ENCODE results near the gene SCUBE1. TPM values are rescaled to one million over a fixed set of nuclear protein-coding genes. Genes with fewer than 3 reads are reported as not detected.

Gene SCUBE1
- total RNA-seq, 4 donors from 2014 or later = 0.68 to 6.4 (median 1.7) TPM

- WGBS, 2 donors (ENCODE audit: low coverage in 1 of 2) = 90% methylated on average over 13 of the region's 13 CpGs; no CpG with 5 or more reads in 1 of the 2 donors
- peaks cover 0 to 18% (median 3%) of the 10 kb centered on the region in 4 donors for H3K36me3 ChIP-seq
- no peak for DNase-seq
- no peak overlapping the region for H3K27ac ChIP-seq
- in situ Hi-C loops (cut with MboI; ENCODE audit: low pct_ligation_motif_present in 1 of 4, low pct_unique_long_range_greater_than_20kb in 1 of 4, low sequenced_read_pairs in 3 of 4) (no loop called here), intact Hi-C loops (cut with DNase I; ENCODE audit: low total_unique reads) (no loop called here)
- H3K9me3 ChIP-seq = no peaks in the 10 kb centered on the region
- H3K27me3 ChIP-seq = no peaks in the 10 kb centered on the region
- no peak for TF ChIP-seq POLR2A (IDR thresholded peaks at IDR 0.05)
- TF ChIP-seq POLR2AphosphoS5 (IDR thresholded peaks at IDR 0.05) = no peak
- TF ChIP-seq EP300 (IDR thresholded peaks at IDR 0.05; ENCODE audit: low read depth) = no peak
- no peak for TF ChIP-seq CTCF (IDR thresholded peaks at IDR 0.05)
- no peak overlapping the region for H3K4me3 ChIP-seq
- peaks cover 0 to 19% (median 13%) of the 10 kb centered on the region in 4 donors for H3K4me1 ChIP-seq
Observed at GRCh38 chr22:43181321-43182076, 161.7 kb downstream of the SCUBE1 start.

GRCh38 chr22:43180670-43181069 is 162.5 kb downstream of the SCUBE1 start:
- in situ Hi-C loops (cut with MboI; ENCODE audit: low pct_ligation_motif_present in 1 of 4, low pct_unique_long_range_greater_than_20kb in 1 of 4, low sequenced_read_pairs in 3 of 4) = no loop called here
- 93 to 100% methylated on average over 1 to 14 of the region's 15 CpGs for WGBS, 2 donors (ENCODE audit: low coverage in 1 of 2)

GRCh38 chr22:43179911-43180195 is 163.3 kb downstream of the SCUBE1 start:
- no peak overlapping the region for H3K4me3 ChIP-seq
- WGBS, 2 donors (ENCODE audit: low coverage in 1 of 2) = 98% methylated on average over 15 of the region's 15 CpGs; no CpG with 5 or more reads in 1 of the 2 donors
- in situ Hi-C loops (cut with MboI; ENCODE audit: low pct_ligation_motif_present in 1 of 4, low pct_unique_long_range_greater_than_20kb in 1 of 4, low sequenced_read_pairs in 3 of 4) = no loop called here
- peaks cover 0 to 18% (median 3%) of the 10 kb centered on the region in 4 donors for H3K36me3 ChIP-seq
- peaks cover 0 to 6% (median 0%) of the 10 kb centered on the region in 4 donors for H3K4me1 ChIP-seq
- H3K9me3 ChIP-seq = no peaks in the 10 kb centered on the region
- intact Hi-C loops (cut with DNase I; ENCODE audit: low total_unique reads) = no loop called here
- no peaks in the 10 kb centered on the region for H3K27me3 ChIP-seq
- DNase-seq = no peak
- TF ChIP-seq POLR2A (IDR thresholded peaks at IDR 0.05) (no peak), POLR2AphosphoS5 (IDR thresholded peaks at IDR 0.05) (no peak), CTCF (IDR thresholded peaks at IDR 0.05) (no peak), EP300 (IDR thresholded peaks at IDR 0.05; ENCODE audit: low read depth) (no peak)
- no peak overlapping the region for H3K27ac ChIP-seq

More at GRCh38 chr22:43180670-43181069, 162.5 kb downstream of the SCUBE1 start:
- Histone ChIP-seq H3K9me3 (no peaks in the 10 kb centered on the region), H3K4me1 (peaks cover 0 to 11% (median 5%) of the 10 kb centered on the region in 4 donors), H3K27ac (no peak overlapping the region), H3K4me3 (no peak overlapping the region), H3K36me3 (peaks cover 0 to 18% (median 3%) of the 10 kb centered on the region in 4 donors), H3K27me3 (no peaks in the 10 kb centered on the region)
- intact Hi-C loops (cut with DNase I; ENCODE audit: low total_unique reads) = no loop called here
- DNase-seq = no peak
- TF ChIP-seq EP300 (IDR thresholded peaks at IDR 0.05; ENCODE audit: low read depth) (no peak), POLR2AphosphoS5 (IDR thresholded peaks at IDR 0.05) (no peak), CTCF (IDR thresholded peaks at IDR 0.05) (no peak), POLR2A (IDR thresholded peaks at IDR 0.05) (no peak)

- TF ChIP-seq EP300 (IDR thresholded peaks at IDR 0.05; ENCODE audit: low read depth) (no peak), CTCF (IDR thresholded peaks at IDR 0.05) (no peak), POLR2A (IDR thresholded peaks at IDR 0.05) (no peak), POLR2AphosphoS5 (IDR thresholded peaks at IDR 0.05) (no peak)
- in situ Hi-C loops (cut with MboI; ENCODE audit: low pct_ligation_motif_present in 1 of 4, low pct_unique_long_range_greater_than_20kb in 1 of 4, low sequenced_read_pairs in 3 of 4) = no loop called here
- H3K4me3 ChIP-seq = no peak overlapping the region
- no peak overlapping the region for H3K27ac ChIP-seq
- H3K27me3 ChIP-seq = no peaks in the 10 kb centered on the region
- peaks cover 0 to 19% (median 4%) of the 10 kb centered on the region in 4 donors for H3K36me3 ChIP-seq
- WGBS, 2 donors (ENCODE audit: low coverage in 1 of 2) = 95% methylated on average over 25 of the region's 25 CpGs; no CpG with 5 or more reads in 1 of the 2 donors
- no peak for DNase-seq
- intact Hi-C loops (cut with DNase I; ENCODE audit: low total_unique reads) = no loop called here
- H3K9me3 ChIP-seq = no peaks in the 10 kb centered on the region
- H3K4me1 ChIP-seq = peaks cover 0 to 6% (median 0%) of the 10 kb centered on the region in 4 donors
Observed at GRCh38 chr22:43179146-43179910, 163.8 kb downstream of the SCUBE1 start.
